NCI-H2029 treated with DMSO at 0.1 percent for 48 hours (cell line): ENCODE measurements around the gene C5orf58.

Experiments
- DNase-seq: peaks from one replicate; lab custom pipeline; 2025; lab: John Stamatoyannopoulos, UW

C5orf58 gene, protein sequence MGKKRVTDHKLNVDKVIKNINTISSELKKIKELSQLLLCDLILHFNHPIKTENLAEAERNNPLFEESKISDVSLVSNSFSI

DNA sequence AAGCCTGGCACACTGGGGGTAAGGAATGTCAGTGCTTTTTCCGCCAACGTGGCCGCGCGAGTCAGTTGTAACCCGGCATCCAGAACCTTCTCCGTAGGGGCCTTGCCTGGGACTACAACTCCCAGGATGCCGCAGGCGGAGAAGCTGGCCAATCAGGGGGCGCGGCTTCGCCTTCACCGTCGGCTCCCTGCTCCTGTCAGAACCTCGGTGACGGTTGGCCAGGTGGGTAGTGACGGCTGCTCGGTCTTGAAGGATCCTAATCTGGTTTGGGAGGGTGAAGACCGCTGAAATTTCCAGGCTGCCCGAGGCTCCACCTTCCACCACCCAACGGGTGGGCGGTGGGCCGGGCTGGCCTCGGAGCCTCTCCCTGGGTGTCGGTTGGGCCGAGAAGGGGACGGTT lies at the start of gene C5orf58:
TSS of gene C5orf58 (plus strand) at position 200 of the 400 bp plus-strand sequence. CDS start 1,992 bp downstream, outside the sequence.
- DNase-seq: no peak

DNA sequence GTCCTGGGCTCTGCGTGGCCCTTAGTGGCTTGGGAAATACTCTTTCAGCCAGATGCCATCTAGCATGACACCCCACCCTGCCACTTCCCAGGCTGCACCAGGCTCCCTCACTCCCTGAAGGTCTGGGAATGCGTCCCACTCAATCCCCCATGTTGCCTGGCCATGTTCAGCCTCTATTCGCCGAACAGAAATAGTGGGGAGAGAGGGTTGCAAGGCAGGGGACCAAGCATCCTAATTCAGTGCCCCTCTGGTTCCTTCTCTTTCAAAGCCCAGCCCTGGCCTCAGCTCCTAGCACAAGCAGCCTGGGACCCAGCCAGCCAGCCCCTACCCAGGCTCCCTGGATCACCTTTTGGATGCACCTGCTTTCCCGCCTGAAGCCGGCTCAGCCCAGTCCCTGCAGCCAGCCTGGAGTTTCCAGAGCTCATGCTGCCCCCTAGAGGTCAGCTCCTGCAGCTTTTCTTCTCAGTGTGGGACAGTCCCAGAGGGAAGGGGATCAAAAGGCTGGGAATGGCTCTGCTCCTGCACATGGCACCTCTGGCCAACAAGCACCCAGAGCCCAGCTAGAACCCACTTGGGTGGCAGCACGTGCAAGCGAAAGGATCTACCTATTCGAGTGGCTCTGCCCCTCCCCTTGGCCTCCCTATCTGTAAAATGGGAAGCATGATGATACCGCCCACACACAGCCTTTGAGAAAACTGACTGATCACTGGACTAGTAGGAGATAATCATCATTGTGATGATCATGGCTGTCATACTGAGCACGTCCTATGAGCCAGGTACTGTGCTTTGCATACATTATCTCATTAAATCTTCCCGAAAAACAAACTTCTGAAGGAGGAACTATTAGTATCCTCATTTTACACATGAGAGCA lies 48.7 kb upstream of the C5orf58 start:
- peak; percentile 64 for DNase-seq

DNA sequence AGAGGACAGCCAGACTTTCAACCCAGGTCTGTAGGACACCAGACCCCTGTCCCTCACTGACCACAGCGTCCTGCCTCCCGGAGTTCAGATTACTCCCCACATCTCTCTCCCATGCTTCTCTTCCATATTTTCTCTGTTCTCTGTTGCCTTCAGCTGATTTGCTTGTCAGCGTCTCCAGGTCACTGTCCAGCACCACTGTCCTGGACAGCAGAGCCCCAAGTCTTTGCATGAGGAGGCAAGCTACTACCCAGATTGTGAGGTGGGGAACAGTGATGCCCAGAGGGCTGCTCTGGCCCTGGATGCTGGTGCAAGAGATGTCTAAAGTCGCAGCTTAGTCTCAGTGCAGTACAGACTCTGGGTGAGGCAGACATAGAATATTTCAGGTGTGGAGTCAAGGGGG lies 48.0 kb upstream of the C5orf58 start:
- no peak for DNase-seq

DNA sequence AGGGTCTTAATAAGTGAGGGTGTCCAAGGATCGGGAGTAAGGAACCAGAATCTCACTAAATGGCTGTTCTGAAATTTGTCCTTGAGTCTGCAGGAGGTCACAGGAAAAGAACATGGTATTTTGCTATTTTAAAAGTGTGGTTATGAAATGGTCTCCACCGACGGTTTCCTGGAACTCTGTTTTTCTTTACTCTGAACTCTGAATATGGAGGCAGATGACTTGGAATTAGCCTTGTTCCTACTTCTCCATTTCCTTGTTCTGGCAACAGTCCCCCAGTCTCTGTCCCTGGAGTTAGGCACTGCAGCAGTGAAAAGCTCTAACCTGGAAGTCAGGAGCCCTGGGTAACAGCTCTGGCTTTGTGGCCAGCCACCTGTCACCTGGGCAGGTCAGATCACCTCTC lies 46.6 kb upstream of the C5orf58 start:
- no peak for DNase-seq

DNA sequence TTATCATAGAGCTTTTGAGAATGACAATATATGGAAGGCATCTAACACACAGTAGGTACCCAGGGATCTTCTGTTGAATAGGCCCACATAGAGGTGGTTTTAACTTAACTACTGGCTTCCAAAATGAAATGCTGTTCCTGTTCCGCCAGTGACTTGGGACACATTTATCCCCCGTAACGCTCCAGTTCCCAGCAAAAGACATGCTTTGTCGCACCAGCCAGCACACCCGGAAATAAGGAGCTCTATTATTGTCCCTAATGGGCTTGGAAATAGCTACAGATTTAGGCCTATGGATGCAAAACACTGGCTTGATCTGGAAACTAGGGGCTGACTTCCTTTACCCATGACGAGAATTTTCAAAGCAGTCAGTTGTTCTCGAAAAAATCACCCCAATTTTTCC lies 45.9 kb upstream of the C5orf58 start:
- DNase-seq: no peak

DNA sequence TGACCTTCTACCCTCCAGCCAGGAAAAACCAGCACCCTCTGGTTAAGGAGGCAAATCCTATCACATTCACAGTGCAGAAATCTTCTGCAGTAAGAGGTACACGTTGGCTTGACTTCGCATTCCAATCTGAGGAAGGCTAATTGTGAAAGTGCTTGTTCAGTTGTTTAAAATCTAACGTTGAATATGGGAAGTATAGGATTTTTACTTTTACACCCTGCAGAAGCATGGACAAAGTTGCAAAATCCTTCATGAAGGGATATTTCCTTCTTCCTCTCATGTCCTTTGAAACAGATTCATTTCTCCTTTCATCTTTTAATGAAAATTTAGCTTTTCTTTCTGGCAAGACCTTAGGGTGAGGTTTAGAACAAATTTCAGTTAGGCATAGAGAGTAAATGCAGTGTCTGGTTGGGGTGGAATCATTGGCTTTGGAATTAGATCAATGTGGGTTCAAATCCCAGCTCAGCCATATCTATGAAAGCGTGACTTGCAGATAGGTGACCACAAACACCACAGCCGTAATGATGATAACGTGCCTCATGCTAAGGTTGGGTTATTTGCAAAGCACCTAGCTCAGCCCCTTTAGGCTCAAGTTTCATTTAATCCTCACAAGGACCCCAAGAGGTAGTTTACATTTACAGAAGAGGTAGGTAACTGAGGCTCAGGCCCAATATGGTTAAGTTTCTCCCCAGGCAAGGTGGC lies 42.2 kb upstream of the C5orf58 start:
- DNase-seq: no peak

- no peak for DNase-seq
Measured at GRCh38 chr5:170192829-170193228, 40.0 kb upstream of the C5orf58 start.

- DNase-seq: no peak
Measured at GRCh38 chr5:170195961-170196360, 36.8 kb upstream of the C5orf58 start.

DNA sequence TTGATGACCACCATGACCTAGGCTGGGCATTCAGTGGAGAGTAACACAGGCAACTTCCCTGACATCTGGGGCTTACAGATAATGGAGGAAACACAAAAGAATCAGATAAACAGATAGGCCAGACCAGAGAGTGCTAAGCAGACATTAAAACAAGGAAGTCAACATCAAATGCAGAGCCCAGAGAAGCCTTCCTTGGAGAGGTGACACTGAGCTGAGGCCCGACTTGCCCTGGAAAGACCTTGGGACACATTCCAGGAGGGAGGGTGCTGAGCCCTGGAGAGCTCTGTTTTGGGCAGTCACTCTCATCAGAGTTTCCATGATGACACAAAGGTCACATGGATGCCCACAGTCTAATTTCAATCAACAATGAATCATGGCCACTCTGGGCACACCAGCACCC lies 31.9 kb upstream of the C5orf58 start:
- DNase-seq: no peak

DNA sequence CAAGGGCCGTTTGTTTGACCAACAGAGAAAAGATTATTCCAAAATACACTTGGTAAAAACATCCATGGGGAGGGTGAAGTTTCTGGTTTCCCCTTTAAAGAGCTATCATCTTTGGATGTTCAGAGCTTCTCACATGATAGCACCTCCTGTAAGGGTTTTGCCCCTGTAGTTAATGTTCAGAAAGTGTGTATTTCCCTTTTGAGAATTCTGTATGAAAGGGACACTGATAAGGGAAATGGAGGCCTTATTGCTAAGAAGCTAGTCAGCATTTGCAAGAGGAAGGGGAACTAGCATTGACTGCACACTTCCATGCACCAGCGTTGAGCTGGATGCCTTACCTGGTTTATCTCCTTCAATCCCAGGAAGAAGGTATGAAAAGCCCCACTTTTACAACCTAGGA lies 31.5 kb upstream of the C5orf58 start:
- no peak for DNase-seq

- DNase-seq: no peak
Measured at GRCh38 chr5:170202117-170202516, 30.7 kb upstream of the C5orf58 start.

DNA sequence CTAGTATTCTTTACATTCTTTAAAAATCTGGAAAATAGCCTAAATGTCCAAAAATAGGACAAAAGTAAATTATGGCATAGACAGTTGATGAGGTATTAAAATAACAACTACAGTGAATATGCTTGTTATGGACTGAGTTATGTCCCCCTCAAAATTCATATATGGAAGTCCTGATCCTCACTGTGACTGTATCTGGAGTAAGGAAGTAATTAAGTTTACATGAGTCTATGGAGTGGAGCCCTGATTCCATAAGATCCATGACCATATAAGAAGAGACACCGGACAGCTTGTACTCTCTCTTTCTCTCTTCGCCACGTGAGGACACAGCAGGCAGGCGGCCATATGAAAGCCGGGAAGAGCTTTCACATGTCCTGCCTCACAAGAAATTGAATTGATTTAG lies 28.6 kb upstream of the C5orf58 start:
- DNase-seq: no peak

GRCh38 chr5:170206216-170206615 lies 26.6 kb upstream of the C5orf58 start:
- no peak for DNase-seq

- DNase-seq: no peak
Measured at GRCh38 chr5:170206958-170207357, 25.8 kb upstream of the C5orf58 start.

DNA sequence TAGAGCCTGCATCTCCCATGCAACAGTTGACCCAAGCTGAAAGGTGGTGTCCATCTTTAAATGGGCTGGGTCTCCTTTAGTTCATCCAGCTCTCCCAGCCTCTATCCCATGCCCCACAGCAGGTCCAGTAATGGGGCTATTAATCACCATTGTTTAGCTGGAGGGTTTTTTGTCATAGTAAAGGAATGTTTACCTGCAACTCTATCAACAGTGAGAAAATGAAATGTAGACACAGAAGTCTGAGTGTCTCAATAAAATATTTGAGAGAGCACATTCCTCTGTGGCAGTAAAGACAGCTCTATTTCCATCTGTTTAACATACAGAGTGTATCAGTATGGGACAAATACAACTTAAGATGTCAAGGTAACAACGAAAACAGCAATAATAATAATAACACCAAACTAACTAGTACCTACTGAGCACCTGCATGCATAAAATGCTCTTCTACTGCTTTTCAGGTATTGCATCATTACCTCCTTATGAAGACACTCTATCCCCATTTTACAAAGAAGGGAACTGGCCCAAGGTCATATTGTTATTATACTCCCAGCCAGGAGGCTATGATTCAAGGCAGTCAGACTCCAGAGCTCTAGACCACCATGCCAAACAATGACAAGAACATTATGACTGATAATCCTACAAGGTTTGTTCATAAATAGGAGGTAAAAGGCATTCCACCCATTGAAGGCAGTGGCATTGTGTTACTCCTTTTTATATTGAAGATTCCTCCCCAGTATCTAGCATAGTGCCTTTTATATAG lies 21.0 kb upstream of the C5orf58 start:
- no peak for DNase-seq

DNA sequence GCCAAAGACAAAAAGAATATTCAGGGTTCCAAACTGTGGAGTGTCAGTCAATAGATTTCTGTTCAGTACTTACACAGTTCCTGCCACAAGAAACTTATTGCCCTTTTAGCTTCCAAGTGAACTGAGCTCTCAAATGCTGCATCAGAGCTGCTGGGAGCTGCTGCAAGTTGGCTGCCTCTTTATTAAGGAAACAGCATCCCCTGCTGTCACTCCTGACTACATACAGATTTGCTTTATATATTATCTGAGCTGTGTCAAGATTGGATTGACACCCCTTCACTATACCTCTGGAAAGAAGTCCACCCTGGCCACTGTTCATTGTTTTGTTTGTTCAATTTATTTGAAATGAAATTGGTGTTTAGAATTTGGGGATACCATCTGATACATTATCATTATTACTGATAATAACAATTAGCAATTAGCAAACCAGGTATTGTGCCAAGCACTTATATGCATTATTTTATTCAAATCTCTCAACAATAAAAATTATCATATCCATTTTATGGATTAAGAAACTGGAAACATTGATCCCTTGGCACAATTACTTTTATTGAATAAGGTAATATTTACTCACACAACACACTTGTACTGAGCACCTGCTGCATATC lies 16.4 kb upstream of the C5orf58 start:
- peak; percentile 54 for DNase-seq

- DNase-seq: no peak
Measured at GRCh38 chr5:170217831-170218230, 15.0 kb upstream of the C5orf58 start.

DNA sequence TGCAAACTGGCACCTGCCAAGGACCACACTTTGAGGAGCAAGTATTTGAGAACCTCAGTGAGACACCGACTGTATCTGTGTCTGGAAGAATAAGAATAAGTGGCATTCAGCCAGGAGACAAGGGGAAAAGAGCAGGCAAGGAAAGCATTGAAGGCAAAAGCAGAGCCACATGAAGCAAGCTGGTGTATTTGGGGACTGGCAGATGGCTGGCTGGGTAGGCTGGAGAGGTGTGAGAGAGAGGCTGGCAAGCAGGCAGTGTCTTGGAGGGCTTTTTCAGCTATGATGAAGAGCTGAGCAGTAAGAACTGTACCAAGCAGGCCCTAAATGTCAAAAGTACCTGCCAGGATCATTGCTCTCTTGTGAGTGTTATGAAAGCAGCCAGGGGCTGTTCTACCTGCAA lies 14.1 kb upstream of the C5orf58 start:
- DNase-seq: no peak

GRCh38 chr5:170219615-170220014 lies 13.2 kb upstream of the C5orf58 start:
- no peak for DNase-seq

DNA sequence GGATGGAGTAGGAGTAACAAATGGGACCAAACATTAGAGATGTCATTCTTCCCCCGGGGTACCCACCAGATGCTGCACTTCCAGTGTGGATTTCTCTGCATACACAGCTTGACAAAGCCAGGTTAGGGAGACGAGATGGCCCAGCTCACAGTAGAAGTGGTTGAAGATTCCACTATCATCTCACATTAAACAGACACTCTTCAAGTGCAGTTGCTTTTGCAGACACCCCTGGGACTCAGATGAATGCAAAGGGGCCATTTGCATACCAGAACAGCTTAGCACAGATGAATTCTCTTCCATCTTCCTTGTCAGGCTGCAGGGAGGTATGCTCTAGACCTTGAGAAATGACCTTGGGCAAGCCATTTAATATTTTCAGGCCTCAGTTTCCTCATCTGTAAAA lies 12.6 kb upstream of the C5orf58 start:
- no peak for DNase-seq

GRCh38 chr5:170221327-170221741 lies 11.5 kb upstream of the C5orf58 start:
- DNase-seq: no peak

GRCh38 chr5:170223360-170223759 lies 9.4 kb upstream of the C5orf58 start:
- no peak for DNase-seq
